K562 (cell line): Measurements from ENCODE around the gene EVL.

Source experiments
- DLX4 ChIP-seq: fragments of 250-450 bp; sonication (Bioruptor Pico); IDR thresholded peaks from 2 replicates; pipeline ENCODE4 v1.6.1; 2021; ENCODE audit warnings: mild to moderate bottlenecking
- E4F1 ChIP-seq: fragments of 250-450 bp; sonication (Bioruptor Pico); IDR thresholded peaks from 2 replicates; pipeline ENCODE4 v1.5.0; 2021; ENCODE audit warnings: mild to moderate bottlenecking, borderline replicate concordance
- ZNF263 ChIP-seq: sonication (generic); formaldehyde crosslinking; IDR thresholded peaks from 2 replicates; pipeline ENCODE4 v1.8.0; 2022; ENCODE audit warnings: mild to moderate bottlenecking, missing genetic modification reagents, borderline replicate concordance

- TF ChIP-seq E4F1 (CRISPR knock-in tag), result no peak
- no peak for TF ChIP-seq ZNF263 (CRISPR knock-in tag)
- TF ChIP-seq DLX4 (CRISPR knock-in tag), result no peak
Observed at GRCh38 chr14:100102156-100102785, 37.0 kb downstream of the EVL start.
